HepG2 (cell line): ENCODE results near the gene PDE9A. TPM values are rescaled to one million over a fixed set of nuclear protein-coding genes. Genes with fewer than 3 reads are reported as not detected.

Experiments used
- FUBP1 ChIP-seq: sonication (generic); formaldehyde crosslinking; IDR thresholded peaks from 2 replicates; pipeline ENCODE4 v1.5.1; 2020; ENCODE audit warnings: missing genetic modification reagents, mild to moderate bottlenecking, borderline replicate concordance
- GABPA ChIP-seq, 2 experiments: IDR thresholded peaks; 2 replicates each; pipeline ENCODE4 v1.6.1; 2011 to 2016; ENCODE audit warnings: low read depth in 2 of 2, low read length in 1 of 2, missing biosample characterization in 1 of 2, missing genetic modification characterization in 1 of 2
- HNRNPK ChIP-seq: fragments of 200-400 bp; formaldehyde crosslinking; IDR thresholded peaks from 2 replicates; pipeline ENCODE4 v1.6.1; 2018; ENCODE audit warnings: low read length, low read depth, moderate library complexity, mild to moderate bottlenecking; ENCODE audit not compliant: poor library complexity, severe bottlenecking
- KDM2A ChIP-seq: sonication (generic); formaldehyde crosslinking; IDR thresholded peaks from 2 replicates; pipeline ENCODE4 v1.4.0; 2020; ENCODE audit warnings: low read depth, missing genetic modification reagents, borderline replicate concordance
- MED8 ChIP-seq: sonication (generic); formaldehyde crosslinking; IDR thresholded peaks from 2 replicates; pipeline ENCODE4 v1.8.1; 2023; ENCODE audit warnings: mild to moderate bottlenecking, missing genetic modification reagents; ENCODE audit not compliant: insufficient replicate concordance
- MYC ChIP-seq: sonication (generic); formaldehyde crosslinking; IDR thresholded peaks from 2 replicates; pipeline ENCODE4 v1.9.0; 2021; ENCODE audit warnings: missing genetic modification reagents, borderline replicate concordance
- PRDM4 ChIP-seq: sonication (generic); formaldehyde crosslinking; IDR thresholded peaks from 2 replicates; pipeline ENCODE4 v1.9.0; 2021; ENCODE audit warnings: missing genetic modification reagents, borderline replicate concordance
- ZBTB7B ChIP-seq: sonication (generic); formaldehyde crosslinking; IDR thresholded peaks from 2 replicates; pipeline ENCODE4 v1.4.0; 2020; ENCODE audit warnings: missing genetic modification reagents
- ZBTB8A ChIP-seq: sonication (generic); formaldehyde crosslinking; IDR thresholded peaks from 2 replicates; pipeline ENCODE4 v1.4.0; 2020; ENCODE audit warnings: mild to moderate bottlenecking, low read depth, missing genetic modification reagents, borderline replicate concordance
- ZEB1 ChIP-seq: IDR thresholded peaks from 2 replicates; pipeline ENCODE4 v1.6.1; 2012; ENCODE audit warnings: mild to moderate bottlenecking, low read depth, inconsistent platforms; ENCODE audit not compliant: insufficient replicate concordance
- ZNF382 ChIP-seq: sonication (generic); formaldehyde crosslinking; IDR thresholded peaks from 2 replicates; pipeline ENCODE4 v1.5.0; 2020; ENCODE audit warnings: missing genetic modification reagents, mild to moderate bottlenecking, borderline replicate concordance
- ZNF776 ChIP-seq: sonication (generic); formaldehyde crosslinking; IDR thresholded peaks from 2 replicates; pipeline ENCODE4 v1.4.0; 2020; ENCODE audit warnings: mild to moderate bottlenecking, missing genetic modification reagents
- ZNF790 ChIP-seq: sonication (generic); formaldehyde crosslinking; IDR thresholded peaks from 2 replicates; pipeline ENCODE4 v1.8.0; 2022; ENCODE audit warnings: missing genetic modification reagents, mild to moderate bottlenecking, borderline replicate concordance
- polyA plus RNA-seq, 8 experiments: library from polyadenylated mRNA; depleted of rRNA in 3 of 8; stranded (reverse) in 7 of 8; unstranded in 1 of 8; fragments of >200 nt; fragmentation: Illumina TruSeq in 4 of 8; extraction: Trizol in 4 of 8; gene quantifications; 2 replicates each; pipeline versions ENCODE4 v1.2.1 to v1.2.3, GENCODE V29; 2011 to 2016; ENCODE audit warnings: low read depth in 4 of 8, missing spikeins in 1 of 8, mixed read lengths in 1 of 8; ENCODE audit not compliant: insufficient read depth in 1 of 8
- total RNA-seq, 5 experiments: library from RNA; depleted of rRNA; stranded (reverse); fragments of >200 nt; fragmentation: Illumina TruSeq; extraction: Trizol; gene quantifications; 2 replicates each; pipeline ENCODE4 v1.2.3, GENCODE V29; 2016; ENCODE audit warnings: low read depth in 1 of 5
- TF ChIP-seq, protein P1 (sequence below): sonication (generic); formaldehyde crosslinking; IDR thresholded peaks from 2 replicates; pipeline ENCODE4 v1.4.0; 2020; ENCODE audit warnings: missing genetic modification reagents, borderline replicate concordance
- TF ChIP-seq, protein P2 (sequence below): sonication (generic); formaldehyde crosslinking; IDR thresholded peaks from 2 replicates; pipeline ENCODE4 v1.4.0; 2020; ENCODE audit warnings: missing genetic modification reagents
- TF ChIP-seq, protein P3 (sequence below): sonication (generic); formaldehyde crosslinking; IDR thresholded peaks from 2 replicates; pipeline ENCODE4 v1.8.1; 2023; ENCODE audit warnings: mild to moderate bottlenecking, inconsistent platforms, moderate library complexity, missing genetic modification reagents, borderline replicate concordance

Gene PDE9A
- total and polyA plus RNA-seq, 2 of the 13 experiments (the other 11 are each of a cell fraction or from before 2014, with no cell fraction given): 4.6 to 19.7 TPM

GRCh38 chr21:42653231-42654061, at the start of gene PDE9A (continued):
- TF ChIP-seq, protein P1, sequence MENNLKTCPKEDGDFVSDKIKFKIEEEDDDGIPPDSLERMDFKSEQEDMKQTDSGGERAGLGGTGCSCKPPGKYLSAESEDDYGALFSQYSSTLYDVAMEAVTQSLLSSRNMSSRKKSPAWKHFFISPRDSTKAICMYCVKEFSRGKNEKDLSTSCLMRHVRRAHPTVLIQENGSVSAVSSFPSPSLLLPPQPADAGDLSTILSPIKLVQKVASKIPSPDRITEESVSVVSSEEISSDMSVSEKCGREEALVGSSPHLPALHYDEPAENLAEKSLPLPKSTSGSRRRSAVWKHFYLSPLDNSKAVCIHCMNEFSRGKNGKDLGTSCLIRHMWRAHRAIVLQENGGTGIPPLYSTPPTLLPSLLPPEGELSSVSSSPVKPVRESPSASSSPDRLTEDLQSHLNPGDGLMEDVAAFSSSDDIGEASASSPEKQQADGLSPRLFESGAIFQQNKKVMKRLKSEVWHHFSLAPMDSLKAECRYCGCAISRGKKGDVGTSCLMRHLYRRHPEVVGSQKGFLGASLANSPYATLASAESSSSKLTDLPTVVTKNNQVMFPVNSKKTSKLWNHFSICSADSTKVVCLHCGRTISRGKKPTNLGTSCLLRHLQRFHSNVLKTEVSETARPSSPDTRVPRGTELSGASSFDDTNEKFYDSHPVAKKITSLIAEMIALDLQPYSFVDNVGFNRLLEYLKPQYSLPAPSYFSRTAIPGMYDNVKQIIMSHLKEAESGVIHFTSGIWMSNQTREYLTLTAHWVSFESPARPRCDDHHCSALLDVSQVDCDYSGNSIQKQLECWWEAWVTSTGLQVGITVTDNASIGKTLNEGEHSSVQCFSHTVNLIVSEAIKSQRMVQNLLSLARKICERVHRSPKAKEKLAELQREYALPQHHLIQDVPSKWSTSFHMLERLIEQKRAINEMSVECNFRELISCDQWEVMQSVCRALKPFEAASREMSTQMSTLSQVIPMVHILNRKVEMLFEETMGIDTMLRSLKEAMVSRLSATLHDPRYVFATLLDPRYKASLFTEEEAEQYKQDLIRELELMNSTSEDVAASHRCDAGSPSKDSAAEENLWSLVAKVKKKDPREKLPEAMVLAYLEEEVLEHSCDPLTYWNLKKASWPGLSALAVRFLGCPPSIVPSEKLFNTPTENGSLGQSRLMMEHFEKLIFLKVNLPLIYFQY: no peak
- TF ChIP-seq ZNF790 (CRISPR knock-in tag): no peak
- TF ChIP-seq ZBTB8A (CRISPR knock-in tag): no peak
- TF ChIP-seq KDM2A (CRISPR knock-in tag): no peak
- TF ChIP-seq ZBTB7B: no peak
- TF ChIP-seq, protein P2, sequence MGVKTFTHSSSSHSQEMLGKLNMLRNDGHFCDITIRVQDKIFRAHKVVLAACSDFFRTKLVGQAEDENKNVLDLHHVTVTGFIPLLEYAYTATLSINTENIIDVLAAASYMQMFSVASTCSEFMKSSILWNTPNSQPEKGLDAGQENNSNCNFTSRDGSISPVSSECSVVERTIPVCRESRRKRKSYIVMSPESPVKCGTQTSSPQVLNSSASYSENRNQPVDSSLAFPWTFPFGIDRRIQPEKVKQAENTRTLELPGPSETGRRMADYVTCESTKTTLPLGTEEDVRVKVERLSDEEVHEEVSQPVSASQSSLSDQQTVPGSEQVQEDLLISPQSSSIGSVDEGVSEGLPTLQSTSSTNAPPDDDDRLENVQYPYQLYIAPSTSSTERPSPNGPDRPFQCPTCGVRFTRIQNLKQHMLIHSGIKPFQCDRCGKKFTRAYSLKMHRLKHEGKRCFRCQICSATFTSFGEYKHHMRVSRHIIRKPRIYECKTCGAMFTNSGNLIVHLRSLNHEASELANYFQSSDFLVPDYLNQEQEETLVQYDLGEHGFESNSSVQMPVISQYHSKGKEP (CRISPR knock-in tag): no peak
- TF ChIP-seq HNRNPK: peak; percentile 90
- TF ChIP-seq FUBP1 (CRISPR knock-in tag): no peak
- TF ChIP-seq ZNF776: no peak
- no peak for TF ChIP-seq MYC
- TF ChIP-seq PRDM4 (CRISPR knock-in tag): no peak
- no peak for TF ChIP-seq MED8 (CRISPR knock-in tag)
- TF ChIP-seq, protein P3, sequence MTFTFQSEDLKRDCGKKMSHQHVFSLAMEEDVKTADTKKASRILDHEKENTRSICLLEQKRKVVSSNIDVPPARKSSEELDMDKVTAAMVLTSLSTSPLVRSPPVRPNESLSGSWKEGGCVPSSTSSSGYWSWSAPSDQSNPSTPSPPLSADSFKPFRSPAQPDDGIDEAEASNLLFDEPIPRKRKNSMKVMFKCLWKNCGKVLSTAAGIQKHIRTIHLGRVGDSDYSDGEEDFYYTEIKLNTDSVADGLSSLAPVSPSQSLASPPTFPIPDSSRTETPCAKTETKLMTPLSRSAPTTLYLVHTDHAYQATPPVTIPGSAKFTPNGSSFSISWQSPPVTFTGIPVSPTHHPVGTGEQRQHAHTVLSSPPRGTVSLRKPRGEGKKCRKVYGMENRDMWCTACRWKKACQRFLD (CRISPR knock-in tag): no peak
- TF ChIP-seq GABPA (IDR thresholded peaks at IDR 0.05; ENCODE audit: low read depth, low read length): no peak
- TF ChIP-seq GABPA (CRISPR knock-in tag; IDR thresholded peaks at IDR 0.05; ENCODE audit: low read depth): no peak
- no peak for TF ChIP-seq ZNF382 (CRISPR knock-in tag)
- peak; percentile 29 for TF ChIP-seq ZEB1
